HepG2 (cell line): ENCODE results near the gene NOTUM. TPM values are rescaled to one million over a fixed set of nuclear protein-coding genes. Genes with fewer than 3 reads are reported as not detected.

Experiments
- FOXK1 ChIP-seq: sonication (generic); formaldehyde crosslinking; IDR thresholded peaks from 2 replicates; pipeline ENCODE4 v1.4.0; 2020; ENCODE audit warnings: low read depth, missing genetic modification reagents, borderline replicate concordance
- HINFP ChIP-seq: sonication (generic); formaldehyde crosslinking; IDR thresholded peaks from 2 replicates; pipeline ENCODE4 v1.4.0; 2020; ENCODE audit warnings: low read depth, mild to moderate bottlenecking, missing genetic modification reagents
- HOXA5 ChIP-seq: sonication (generic); formaldehyde crosslinking; IDR thresholded peaks from 2 replicates; pipeline ENCODE4 v1.4.0; 2020; ENCODE audit warnings: missing genetic modification reagents
- MAFF ChIP-seq: IDR thresholded peaks from 2 replicates; pipeline ENCODE4 v1.6.1; 2011; ENCODE audit warnings: low read depth, low read length, improper control_type of control experiment
- MTF2 ChIP-seq: sonication (generic); formaldehyde crosslinking; IDR thresholded peaks from 2 replicates; pipeline ENCODE4 v1.5.0; 2020; ENCODE audit warnings: missing genetic modification reagents, borderline replicate concordance
- NFATC3 ChIP-seq: sonication (generic); formaldehyde crosslinking; IDR thresholded peaks from 2 replicates; pipeline ENCODE4 v1.5.1; 2020; ENCODE audit warnings: mild to moderate bottlenecking, missing genetic modification reagents
- NRL ChIP-seq: sonication (generic); formaldehyde crosslinking; IDR thresholded peaks from 2 replicates; pipeline ENCODE4 v1.5.0; 2020; ENCODE audit warnings: missing genetic modification reagents, mild to moderate bottlenecking, moderate library complexity, borderline replicate concordance
- SRSF4 ChIP-seq: fragments of 200-400 bp; formaldehyde crosslinking; IDR thresholded peaks from one replicate; pipeline ENCODE4 v1.6.1; 2018; ENCODE audit warnings: mild to moderate bottlenecking, low read depth, low read length, moderate library complexity; ENCODE audit not compliant: poor library complexity, severe bottlenecking
- TFE3 ChIP-seq: IDR thresholded peaks from 2 replicates; pipeline ENCODE4 v1.6.1; 2016
- TRIM24 ChIP-seq: sonication (generic); formaldehyde crosslinking; IDR thresholded peaks from 2 replicates; pipeline ENCODE4 v1.8.0; 2022; ENCODE audit warnings: mild to moderate bottlenecking, missing genetic modification reagents
- ZBTB7B ChIP-seq: sonication (generic); formaldehyde crosslinking; IDR thresholded peaks from 2 replicates; pipeline ENCODE4 v1.4.0; 2020; ENCODE audit warnings: missing genetic modification reagents
- ZFP62 ChIP-seq: sonication (generic); formaldehyde crosslinking; IDR thresholded peaks from 2 replicates; pipeline ENCODE4 v1.4.0; 2020; ENCODE audit warnings: missing genetic modification reagents
- ZNF333 ChIP-seq: sonication (generic); formaldehyde crosslinking; IDR thresholded peaks from 2 replicates; pipeline ENCODE4 v1.4.0; 2020; ENCODE audit warnings: mild to moderate bottlenecking, missing genetic modification reagents, borderline replicate concordance
- polyA plus RNA-seq, 8 experiments: library from polyadenylated mRNA; depleted of rRNA in 3 of 8; stranded (reverse) in 7 of 8; unstranded in 1 of 8; fragments of >200 nt; fragmentation: Illumina TruSeq in 4 of 8; extraction: Trizol in 4 of 8; gene quantifications; 2 replicates each; pipeline versions ENCODE4 v1.2.1 to v1.2.3, GENCODE V29; 2011 to 2016; ENCODE audit warnings: low read depth in 4 of 8, missing spikeins in 1 of 8, mixed read lengths in 1 of 8; ENCODE audit not compliant: insufficient read depth in 1 of 8
- total RNA-seq, 5 experiments: library from RNA; depleted of rRNA; stranded (reverse); fragments of >200 nt; fragmentation: Illumina TruSeq; extraction: Trizol; gene quantifications; 2 replicates each; pipeline ENCODE4 v1.2.3, GENCODE V29; 2016; ENCODE audit warnings: low read depth in 1 of 5
- TF ChIP-seq, protein P1 (sequence below): sonication (generic); formaldehyde crosslinking; IDR thresholded peaks from 2 replicates; pipeline ENCODE4 v1.4.0; 2020; ENCODE audit warnings: missing genetic modification reagents
- TF ChIP-seq, protein P2 (sequence below), 2 experiments: IDR thresholded peaks; 2 replicates each; pipeline ENCODE4 v1.6.1; 2011 to 2012; ENCODE audit warnings: low read length in 2 of 2, borderline replicate concordance in 1 of 2, low read depth in 1 of 2, mild to moderate bottlenecking in 1 of 2, moderate library complexity in 1 of 2
- TF ChIP-seq, protein P3 (sequence below): sonication (generic); formaldehyde crosslinking; IDR thresholded peaks from 2 replicates; pipeline ENCODE4 v1.4.0; 2020; ENCODE audit warnings: missing genetic modification reagents, borderline replicate concordance

NOTUM gene
- total and polyA plus RNA-seq, 2 of the 13 experiments (the other 11 are each of a cell fraction or from before 2014, with no cell fraction given) = 150 to 160 TPM

DNA sequence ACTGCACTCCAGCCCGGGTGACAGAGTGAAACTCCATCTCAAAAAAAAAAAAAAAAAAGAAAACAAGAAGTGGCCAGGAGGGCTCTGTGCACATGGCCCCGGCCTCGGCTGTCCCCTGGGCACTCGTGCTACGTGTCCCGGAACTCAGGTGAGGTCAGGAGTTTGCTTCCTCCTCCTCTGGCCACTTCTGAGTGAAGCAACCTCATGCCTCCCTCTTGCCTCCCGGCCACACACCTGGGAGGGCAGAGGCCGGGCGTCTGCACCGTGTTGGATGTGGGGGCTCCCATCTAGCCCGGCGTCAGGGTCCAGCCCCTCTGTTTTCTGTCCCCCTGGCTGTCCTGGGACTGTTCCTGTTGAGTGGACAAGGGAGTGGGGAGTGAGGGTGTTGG lies 38.6 kb upstream of the NOTUM start (continued):
- TF ChIP-seq, protein P1, sequence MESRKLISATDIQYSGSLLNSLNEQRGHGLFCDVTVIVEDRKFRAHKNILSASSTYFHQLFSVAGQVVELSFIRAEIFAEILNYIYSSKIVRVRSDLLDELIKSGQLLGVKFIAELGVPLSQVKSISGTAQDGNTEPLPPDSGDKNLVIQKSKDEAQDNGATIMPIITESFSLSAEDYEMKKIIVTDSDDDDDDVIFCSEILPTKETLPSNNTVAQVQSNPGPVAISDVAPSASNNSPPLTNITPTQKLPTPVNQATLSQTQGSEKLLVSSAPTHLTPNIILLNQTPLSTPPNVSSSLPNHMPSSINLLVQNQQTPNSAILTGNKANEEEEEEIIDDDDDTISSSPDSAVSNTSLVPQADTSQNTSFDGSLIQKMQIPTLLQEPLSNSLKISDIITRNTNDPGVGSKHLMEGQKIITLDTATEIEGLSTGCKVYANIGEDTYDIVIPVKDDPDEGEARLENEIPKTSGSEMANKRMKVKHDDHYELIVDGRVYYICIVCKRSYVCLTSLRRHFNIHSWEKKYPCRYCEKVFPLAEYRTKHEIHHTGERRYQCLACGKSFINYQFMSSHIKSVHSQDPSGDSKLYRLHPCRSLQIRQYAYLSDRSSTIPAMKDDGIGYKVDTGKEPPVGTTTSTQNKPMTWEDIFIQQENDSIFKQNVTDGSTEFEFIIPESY (CRISPR knock-in tag) = 0 out of 2 replicates have a peak, but pooled peaks have one; percentile 20
- no peak for TF ChIP-seq NRL (CRISPR knock-in tag)
- TF ChIP-seq, protein P2, sequence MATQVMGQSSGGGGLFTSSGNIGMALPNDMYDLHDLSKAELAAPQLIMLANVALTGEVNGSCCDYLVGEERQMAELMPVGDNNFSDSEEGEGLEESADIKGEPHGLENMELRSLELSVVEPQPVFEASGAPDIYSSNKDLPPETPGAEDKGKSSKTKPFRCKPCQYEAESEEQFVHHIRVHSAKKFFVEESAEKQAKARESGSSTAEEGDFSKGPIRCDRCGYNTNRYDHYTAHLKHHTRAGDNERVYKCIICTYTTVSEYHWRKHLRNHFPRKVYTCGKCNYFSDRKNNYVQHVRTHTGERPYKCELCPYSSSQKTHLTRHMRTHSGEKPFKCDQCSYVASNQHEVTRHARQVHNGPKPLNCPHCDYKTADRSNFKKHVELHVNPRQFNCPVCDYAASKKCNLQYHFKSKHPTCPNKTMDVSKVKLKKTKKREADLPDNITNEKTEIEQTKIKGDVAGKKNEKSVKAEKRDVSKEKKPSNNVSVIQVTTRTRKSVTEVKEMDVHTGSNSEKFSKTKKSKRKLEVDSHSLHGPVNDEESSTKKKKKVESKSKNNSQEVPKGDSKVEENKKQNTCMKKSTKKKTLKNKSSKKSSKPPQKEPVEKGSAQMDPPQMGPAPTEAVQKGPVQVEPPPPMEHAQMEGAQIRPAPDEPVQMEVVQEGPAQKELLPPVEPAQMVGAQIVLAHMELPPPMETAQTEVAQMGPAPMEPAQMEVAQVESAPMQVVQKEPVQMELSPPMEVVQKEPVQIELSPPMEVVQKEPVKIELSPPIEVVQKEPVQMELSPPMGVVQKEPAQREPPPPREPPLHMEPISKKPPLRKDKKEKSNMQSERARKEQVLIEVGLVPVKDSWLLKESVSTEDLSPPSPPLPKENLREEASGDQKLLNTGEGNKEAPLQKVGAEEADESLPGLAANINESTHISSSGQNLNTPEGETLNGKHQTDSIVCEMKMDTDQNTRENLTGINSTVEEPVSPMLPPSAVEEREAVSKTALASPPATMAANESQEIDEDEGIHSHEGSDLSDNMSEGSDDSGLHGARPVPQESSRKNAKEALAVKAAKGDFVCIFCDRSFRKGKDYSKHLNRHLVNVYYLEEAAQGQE (IDR thresholded peaks at IDR 0.05; ENCODE audit: borderline replicate concordance in 1 of 2, low read depth in 1 of 2, low read length in 2 of 2) = no peak
- TF ChIP-seq ZFP62 (CRISPR knock-in tag) = no peak
- TF ChIP-seq MTF2 = no peak
- no peak for TF ChIP-seq ZNF333 (CRISPR knock-in tag)
- TF ChIP-seq TRIM24 (CRISPR knock-in tag) = no peak
- no peak for TF ChIP-seq NFATC3 (CRISPR knock-in tag)
- no peak for TF ChIP-seq SRSF4
- 0 out of 2 replicates have a peak, but pooled peaks have one; percentile 19 for TF ChIP-seq HOXA5
- TF ChIP-seq, protein P3, sequence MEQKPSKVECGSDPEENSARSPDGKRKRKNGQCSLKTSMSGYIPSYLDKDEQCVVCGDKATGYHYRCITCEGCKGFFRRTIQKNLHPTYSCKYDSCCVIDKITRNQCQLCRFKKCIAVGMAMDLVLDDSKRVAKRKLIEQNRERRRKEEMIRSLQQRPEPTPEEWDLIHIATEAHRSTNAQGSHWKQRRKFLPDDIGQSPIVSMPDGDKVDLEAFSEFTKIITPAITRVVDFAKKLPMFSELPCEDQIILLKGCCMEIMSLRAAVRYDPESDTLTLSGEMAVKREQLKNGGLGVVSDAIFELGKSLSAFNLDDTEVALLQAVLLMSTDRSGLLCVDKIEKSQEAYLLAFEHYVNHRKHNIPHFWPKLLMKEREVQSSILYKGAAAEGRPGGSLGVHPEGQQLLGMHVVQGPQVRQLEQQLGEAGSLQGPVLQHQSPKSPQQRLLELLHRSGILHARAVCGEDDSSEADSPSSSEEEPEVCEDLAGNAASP (CRISPR knock-in tag) = no peak
- TF ChIP-seq ZBTB7B = no peak
- no peak for TF ChIP-seq MAFF
- TF ChIP-seq TFE3 (CRISPR knock-in tag) = peak; percentile 87
- no peak for TF ChIP-seq FOXK1 (CRISPR knock-in tag)
- TF ChIP-seq HINFP = no peak
